Hematopoietic multipotent progenitor cell treated with erythropoietin and hydrocortisone succinate and interleukin-3 and kit ligand, for 6 days (in vitro differentiated cells): Measurements from ENCODE around the gene MGAT3.
"Not testable (repeated sequence)": the region's sequence is repeated elsewhere in the genome, so short reads cannot be mapped to it uniquely, and the experiment has no call there.

Experiments used
- DNase-seq: peaks from one replicate; pipeline ENCODE4 v3.0.0-alpha.2; 2015

Gene MGAT3, protein sequence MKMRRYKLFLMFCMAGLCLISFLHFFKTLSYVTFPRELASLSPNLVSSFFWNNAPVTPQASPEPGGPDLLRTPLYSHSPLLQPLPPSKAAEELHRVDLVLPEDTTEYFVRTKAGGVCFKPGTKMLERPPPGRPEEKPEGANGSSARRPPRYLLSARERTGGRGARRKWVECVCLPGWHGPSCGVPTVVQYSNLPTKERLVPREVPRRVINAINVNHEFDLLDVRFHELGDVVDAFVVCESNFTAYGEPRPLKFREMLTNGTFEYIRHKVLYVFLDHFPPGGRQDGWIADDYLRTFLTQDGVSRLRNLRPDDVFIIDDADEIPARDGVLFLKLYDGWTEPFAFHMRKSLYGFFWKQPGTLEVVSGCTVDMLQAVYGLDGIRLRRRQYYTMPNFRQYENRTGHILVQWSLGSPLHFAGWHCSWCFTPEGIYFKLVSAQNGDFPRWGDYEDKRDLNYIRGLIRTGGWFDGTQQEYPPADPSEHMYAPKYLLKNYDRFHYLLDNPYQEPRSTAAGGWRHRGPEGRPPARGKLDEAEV

DNA sequence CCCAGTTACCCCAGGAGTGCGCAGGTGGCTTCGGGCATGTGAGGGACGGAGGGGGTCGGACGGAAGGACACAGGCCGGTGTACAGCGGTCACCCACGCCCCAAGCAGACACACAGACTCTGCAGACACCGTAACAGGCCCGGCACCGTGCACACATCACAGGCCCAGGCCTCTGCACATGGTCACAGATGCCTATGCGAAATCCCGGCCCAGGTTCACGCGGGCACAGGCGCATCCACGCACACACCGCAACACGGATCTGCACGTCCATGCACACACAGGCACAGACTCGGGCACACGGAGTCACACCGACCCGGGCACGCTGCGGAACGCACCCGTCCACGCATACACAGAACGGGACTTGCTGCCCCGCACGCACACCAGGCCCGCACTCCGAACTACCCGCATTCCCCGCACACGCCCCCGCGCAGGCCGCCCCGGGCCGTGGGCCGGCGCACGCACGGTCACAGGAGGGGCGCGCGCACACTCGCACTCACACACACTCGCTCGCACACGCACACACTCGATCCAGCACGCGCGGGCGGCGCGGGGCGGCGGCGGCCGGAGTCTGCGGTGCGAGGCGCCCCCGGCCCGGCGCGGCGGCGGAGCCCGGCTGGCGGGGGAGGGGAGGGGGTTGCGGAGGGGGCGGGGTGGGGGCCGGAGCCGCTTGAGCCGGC lies at the start of gene MGAT3:
Gene MGAT3 (plus strand): TSS at position 491 of the 676 bp plus-strand sequence. CDS start 30,336 bp downstream, outside the sequence.
- DNase-seq = peak; percentile 67

DNA sequence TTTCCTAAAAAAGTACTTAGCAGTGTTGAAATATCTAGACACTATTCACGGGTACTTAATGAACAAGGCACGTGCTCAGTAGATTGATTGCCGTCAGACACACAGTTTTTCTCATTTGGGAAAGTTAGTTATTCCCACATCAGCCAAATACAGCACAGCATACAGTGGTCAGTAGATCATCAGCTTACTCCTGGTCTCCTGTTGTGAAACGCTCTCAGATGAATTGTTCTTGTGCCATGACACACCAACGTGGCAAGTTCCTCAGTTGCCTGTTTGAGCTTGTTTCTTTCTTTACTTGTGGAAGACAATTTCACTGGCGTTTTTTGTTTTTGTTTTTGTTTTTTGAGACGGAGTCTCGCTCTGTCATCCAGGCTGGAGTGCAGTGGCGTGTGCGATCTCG lies 48.6 kb upstream of the MGAT3 start:
- DNase-seq = no peak

DNA sequence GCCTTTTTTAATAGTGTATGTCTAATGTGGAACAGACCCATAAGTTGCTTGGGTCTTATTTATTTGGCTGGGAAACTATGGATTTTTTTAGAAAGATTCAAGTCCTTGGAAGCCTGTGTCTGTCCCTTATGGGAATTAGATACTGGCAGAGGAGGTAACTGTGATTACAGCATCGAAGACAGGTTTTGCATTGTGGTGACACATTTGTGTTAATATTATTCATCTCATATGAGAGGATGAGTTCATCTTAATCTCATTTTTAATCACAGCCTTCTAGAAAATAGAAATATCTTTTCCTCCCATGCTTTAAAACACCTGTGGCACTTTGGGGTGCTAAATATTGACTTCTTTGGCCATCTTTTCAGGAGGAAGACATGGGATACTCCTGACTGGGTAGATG lies 48.0 kb upstream of the MGAT3 start:
- DNase-seq = no peak

DNA sequence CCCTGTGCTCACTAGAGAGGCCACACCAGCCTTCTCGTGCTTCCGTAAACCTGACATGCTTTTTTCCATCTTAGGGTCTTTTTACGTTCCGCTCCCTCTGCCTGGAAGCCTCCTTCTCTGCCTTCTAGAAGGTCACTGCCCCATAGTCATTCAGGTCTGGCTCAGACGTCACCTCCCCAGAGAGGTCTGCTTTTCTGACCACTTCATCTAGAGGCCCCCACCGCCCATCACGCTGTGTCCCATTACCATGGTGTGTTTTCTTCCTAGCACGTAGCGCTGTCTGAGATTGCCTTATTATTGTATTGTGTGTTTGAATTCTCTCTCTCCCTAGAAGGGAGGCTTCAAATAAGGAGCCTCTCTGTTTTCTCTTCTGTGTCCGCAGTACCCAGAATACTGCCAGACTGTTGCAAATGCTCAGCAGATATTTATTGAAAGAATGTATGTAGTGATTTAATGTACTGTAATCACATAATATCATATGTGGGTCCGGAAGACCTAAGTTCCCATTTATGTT lies 47.2 kb upstream of the MGAT3 start:
- no peak for DNase-seq

DNA sequence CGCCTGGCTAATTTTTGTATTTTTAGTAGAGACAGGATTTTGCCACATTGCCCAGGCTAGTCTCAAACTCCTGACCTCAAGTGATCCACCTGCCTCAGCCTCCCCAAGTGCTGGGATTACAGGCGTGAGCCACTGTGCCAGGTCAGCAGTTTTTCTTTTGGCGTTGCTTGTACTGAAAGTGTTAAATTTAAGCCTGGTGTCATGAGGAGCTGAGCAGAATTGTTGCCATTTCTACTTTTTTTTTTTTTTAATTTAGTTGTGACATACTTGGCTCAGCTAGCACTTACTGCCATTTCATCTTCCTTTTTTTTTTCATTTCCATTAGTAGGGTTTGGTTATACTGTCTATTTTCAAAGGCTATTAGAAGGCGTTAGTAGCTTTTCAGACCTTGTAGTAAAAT lies 46.5 kb upstream of the MGAT3 start:
- DNase-seq = peak; percentile 39

DNA sequence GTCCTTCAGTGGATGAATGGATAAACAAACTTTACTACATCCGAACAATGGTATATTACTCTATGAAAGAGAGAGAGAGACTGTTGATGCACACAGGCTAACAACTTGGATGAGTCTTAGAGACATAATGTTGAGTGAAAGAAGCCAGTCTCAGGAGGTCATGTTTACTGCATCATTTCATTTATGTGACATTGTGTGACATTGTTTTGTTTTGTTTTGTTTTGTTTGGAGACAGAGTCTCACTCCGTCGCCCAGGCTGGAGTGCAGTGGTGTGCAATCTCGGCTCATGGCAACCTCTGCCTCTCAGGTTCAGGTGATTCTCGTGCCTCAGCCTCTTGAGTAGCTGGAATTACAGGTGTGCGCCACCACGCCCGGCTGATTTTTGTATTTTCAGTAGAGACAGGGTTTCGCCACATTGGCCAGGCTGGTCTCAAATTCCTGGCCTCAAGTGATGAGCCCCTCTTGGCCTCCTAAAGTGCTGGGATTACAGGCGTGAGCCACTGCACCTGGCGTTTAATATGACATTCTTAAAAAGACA lies 44.9 kb upstream of the MGAT3 start:
- not testable (repeated sequence) for DNase-seq

GRCh38 chr22:39413204-39413603 lies 43.6 kb upstream of the MGAT3 start:
- DNase-seq = not testable (repeated sequence)

- DNase-seq = no peak
These were observed 42.4 kb upstream of the MGAT3 start for GRCh38 chr22:39414377-39414776.

DNA sequence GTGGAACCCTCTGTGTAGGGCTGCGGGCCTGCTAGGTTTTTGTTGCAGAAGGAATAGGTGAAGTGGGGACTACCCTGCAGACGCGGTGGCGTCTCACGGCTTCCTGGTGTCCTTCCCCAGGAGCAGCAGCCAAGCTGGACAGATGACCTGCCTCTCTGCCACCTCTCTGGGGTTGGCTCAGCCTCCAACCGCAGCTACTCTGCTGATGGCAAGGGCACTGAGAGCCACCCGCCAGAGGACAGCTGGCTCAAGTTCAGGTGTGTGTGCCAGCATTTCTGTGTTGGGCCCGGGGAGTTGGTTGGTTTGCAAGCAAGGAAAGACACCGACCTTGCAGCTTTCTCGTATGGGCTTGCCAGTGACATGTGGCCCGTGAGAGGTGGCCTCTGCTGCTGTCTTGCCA lies 41.9 kb upstream of the MGAT3 start:
- no peak for DNase-seq

DNA sequence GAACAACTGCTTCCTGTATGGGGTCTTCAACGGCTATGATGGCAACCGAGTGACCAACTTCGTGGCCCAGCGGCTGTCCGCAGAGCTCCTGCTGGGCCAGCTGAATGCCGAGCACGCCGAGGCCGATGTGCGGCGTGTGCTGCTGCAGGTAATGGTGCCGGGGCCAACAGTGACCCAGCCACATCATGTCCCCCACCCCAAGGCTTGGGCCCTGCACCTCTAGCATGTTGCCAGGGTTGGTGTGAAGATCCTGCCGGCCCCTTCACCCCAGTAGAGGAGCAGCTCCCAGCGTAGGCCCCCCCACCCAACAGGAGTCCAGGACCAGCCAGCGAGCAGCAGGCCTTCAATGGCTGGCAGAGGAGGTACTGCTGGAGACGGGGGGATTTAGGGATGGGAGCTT lies 41.3 kb upstream of the MGAT3 start:
- no peak for DNase-seq

DNA sequence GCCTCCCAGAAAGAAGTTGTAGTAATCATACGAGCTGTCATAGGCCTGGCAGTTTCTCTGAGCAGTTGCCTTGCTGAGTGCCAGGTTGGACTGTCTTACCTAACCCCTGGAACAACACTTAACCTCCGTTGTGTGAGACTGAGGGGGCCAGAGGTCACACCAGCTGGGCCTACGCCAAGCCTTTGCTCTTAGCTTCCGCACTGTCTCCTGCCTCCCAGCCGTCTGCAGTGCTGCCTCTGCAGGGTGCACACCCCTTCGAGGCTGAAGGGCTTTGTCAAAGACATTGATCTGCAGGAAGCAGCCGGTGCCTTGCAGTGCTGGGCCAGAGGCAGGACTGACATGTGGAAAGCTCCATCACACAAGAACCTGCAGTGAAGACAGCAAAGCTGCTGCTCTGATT lies 40.5 kb upstream of the MGAT3 start:
- DNase-seq = no peak

GRCh38 chr22:39417641-39418040 lies 39.2 kb upstream of the MGAT3 start:
- no peak for DNase-seq

GRCh38 chr22:39418696-39419095 lies 38.1 kb upstream of the MGAT3 start:
- DNase-seq = no peak

GRCh38 chr22:39419096-39419495 lies 37.7 kb upstream of the MGAT3 start:
- no peak for DNase-seq

DNA sequence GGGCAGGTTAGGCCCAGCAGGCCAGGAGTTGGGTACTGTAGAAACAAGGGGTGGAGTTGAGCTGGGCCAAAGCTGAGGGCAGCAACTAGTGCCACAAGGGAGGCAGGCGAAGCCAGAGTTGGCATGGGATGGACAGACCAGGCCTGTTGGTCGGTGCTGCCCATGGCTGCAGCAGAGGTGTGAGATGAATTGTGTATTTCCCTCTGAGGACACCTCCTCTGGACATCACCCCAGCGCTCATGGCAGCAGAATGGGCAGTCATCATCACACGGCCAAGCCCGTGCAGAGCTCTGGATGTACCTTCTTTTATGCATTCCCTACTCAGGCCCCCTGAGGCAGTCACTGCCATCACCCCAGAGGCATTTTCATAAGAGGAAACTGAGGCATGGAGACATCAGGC lies 36.9 kb upstream of the MGAT3 start:
- no peak for DNase-seq

- no peak for DNase-seq
These were observed 35.1 kb upstream of the MGAT3 start for GRCh38 chr22:39421691-39422090.

DNA sequence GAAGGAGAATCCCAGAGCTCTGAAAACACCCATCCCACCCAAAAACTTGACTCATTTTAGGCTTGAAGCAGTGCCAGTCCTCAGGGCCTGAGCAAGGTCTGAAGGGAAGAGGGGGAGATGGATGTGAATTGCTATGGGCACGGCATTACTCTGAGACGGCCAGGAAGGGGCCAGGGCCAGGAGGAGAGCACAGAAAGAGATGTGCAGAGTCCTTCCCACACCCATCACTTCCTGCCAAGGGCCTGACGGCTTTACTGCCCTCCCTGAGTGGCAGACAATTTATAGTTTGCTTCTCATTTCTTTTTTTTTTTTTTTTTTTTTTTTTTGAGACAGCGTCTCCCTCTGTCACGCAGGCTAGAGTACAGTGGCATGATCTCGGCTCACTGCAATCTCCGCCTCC lies 34.7 kb upstream of the MGAT3 start:
- DNase-seq = no peak

GRCh38 chr22:39422721-39423120 lies 34.1 kb upstream of the MGAT3 start:
- peak; percentile 83 for DNase-seq

- DNase-seq = no peak
These were observed 32.8 kb upstream of the MGAT3 start for GRCh38 chr22:39423976-39424375.

DNA sequence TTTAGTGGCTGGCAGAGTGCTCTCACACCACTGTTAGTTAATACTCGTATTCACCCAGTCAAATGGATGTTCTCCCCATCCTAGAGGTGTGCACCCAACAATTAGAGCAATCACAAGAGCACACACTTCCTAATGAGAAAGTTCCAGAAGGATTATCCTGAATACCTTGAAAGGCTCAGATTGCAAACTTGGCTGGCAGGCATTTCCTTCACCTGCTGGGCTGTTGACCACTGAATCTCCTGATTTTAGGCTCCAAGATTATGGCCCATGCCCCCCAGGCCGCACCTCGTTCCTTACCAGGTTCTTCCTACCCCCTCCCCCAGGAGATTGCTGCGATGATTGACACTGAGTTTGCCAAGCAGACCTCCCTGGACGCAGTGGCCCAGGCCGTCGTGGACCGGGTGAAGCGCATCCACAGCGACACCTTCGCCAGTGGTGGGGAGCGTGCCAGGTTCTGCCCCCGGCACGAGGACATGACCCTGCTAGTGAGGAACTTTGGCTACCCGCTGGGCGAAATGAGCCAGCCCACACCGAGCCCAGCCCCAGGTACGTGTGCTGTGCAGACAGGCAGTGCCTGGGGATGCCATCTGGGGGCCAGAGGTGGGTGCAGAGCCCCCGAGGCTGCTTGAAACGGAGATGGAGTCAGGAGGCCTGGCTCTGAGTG lies 30.3 kb upstream of the MGAT3 start:
- DNase-seq = no peak

DNA sequence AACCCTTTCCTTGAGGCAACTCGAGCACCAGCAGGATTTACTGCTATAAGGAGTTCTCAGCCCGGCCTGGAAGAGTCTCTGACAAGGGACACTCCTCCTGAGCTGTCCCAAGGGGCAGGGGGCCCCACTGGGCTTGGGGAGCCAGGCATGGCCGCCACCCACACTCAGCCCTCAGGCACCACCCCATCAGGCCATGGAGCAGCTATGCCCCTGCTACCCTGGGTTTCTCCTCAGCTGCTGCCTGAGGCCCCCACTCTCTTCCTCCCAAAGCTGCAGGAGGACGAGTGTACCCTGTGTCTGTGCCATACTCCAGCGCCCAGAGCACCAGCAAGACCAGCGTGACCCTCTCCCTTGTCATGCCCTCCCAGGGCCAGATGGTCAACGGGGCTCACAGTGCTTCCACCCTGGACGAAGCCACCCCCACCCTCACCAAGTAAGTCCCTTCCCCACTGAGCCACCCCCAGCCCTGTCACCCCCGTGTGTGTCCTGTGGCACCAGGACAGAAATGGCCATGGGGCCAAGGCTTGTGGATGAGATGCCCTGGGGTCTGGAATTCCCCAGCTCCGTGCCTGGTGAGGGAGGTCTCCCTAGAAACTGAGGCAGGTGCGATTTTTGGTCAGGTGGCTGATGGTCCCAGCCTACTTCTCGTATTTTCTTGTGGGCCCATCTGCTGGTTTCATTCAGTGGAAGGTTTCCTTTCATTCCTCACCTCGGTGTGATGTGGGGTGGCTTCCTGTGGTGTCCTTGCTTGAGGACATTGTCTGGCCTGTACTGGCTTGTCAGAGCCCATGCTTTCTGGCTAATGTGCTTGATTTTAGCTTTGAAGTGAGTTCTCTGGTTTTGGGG lies 28.8 kb upstream of the MGAT3 start:
- DNase-seq = no peak

DNA sequence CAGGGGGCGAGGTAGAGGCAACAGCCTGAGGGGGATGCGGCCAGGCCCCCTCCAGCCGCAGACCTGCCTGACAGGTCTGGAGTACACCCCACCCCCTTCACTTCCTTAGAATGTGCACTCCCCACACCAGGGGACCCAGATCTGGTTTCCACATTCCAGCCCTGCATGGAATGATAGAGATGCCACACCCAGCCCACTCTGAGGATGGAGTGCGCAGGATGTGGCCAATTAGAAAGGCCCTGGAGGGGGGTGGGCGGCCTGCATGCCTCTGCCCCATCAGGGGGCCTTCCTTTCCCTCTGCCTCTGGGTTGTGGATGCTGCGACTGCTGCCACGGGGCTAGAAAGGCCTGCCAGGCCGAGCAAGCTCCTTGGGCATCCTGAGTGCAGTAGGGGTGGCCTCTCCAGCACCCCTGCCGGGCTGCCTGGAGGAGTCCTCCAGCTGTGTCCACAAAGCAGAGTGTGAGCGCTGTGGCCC lies 28.2 kb upstream of the MGAT3 start:
- DNase-seq = no peak
